CD4-positive, alpha-beta T cell treated with Interleukin-15 for 4 hours (primary cell): ENCODE results near the gene STXBP6.

Experiments
- DNase-seq: peaks from one replicate; pipeline ENCODE4 v3.0.0-alpha.2; 2020; ENCODE audit warnings: low spot score

STXBP6 gene

GRCh38 chr14:24885410-24885913 lies 164.5 kb downstream of the STXBP6 start:
- no peak for DNase-seq

GRCh38 chr14:24883576-24883975 lies 166.4 kb downstream of the STXBP6 start:
- DNase-seq: no peak

- no peak for DNase-seq
Measured at GRCh38 chr14:24881116-24881893, 168.6 kb downstream of the STXBP6 start.

GRCh38 chr14:24880689-24881088 lies 169.3 kb downstream of the STXBP6 start:
- no peak for DNase-seq

GRCh38 chr14:24879661-24880386 lies 170.1 kb downstream of the STXBP6 start:
- no peak for DNase-seq

GRCh38 chr14:24876996-24877395 lies 173.0 kb downstream of the STXBP6 start:
- no peak for DNase-seq

- no peak for DNase-seq
Measured at GRCh38 chr14:24875991-24876878, 173.7 kb downstream of the STXBP6 start.

GRCh38 chr14:24875203-24875838 lies 174.6 kb downstream of the STXBP6 start:
- no peak for DNase-seq

- DNase-seq: no peak
Measured at GRCh38 chr14:24874514-24875202, 175.3 kb downstream of the STXBP6 start.

GRCh38 chr14:24873551-24873950 lies 176.4 kb downstream of the STXBP6 start:
- DNase-seq: no peak

- DNase-seq: no peak
Measured at GRCh38 chr14:24870949-24871701, 178.8 kb downstream of the STXBP6 start.

- no peak for DNase-seq
Measured at GRCh38 chr14:24868389-24868788, 181.6 kb downstream of the STXBP6 start.

- DNase-seq: no peak
Measured at GRCh38 chr14:24866067-24866639, 183.8 kb downstream of the STXBP6 start.

- no peak for DNase-seq
Measured at GRCh38 chr14:24863968-24864684, 185.8 kb downstream of the STXBP6 start.

- no peak for DNase-seq
Measured at GRCh38 chr14:24861083-24861630, 188.8 kb downstream of the STXBP6 start.

GRCh38 chr14:24859559-24859958 lies 190.4 kb downstream of the STXBP6 start:
- DNase-seq: no peak

GRCh38 chr14:24858684-24859083 lies 191.3 kb downstream of the STXBP6 start:
- DNase-seq: no peak

- DNase-seq: no peak
Measured at GRCh38 chr14:24858052-24858451, 191.9 kb downstream of the STXBP6 start.

- DNase-seq: no peak
Measured at GRCh38 chr14:24857277-24857676, 192.7 kb downstream of the STXBP6 start.
